Activated CD8-positive, alpha-beta memory T cell treated with anti-CD3 and anti-CD28 coated beads, Interleukin-2, amount 50 U/mL, for 1 hour (primary cell): ENCODE measurements around the gene ZBTB7C.

Experiments used
- DNase-seq: peaks from one replicate; pipeline ENCODE4 v3.0.0-alpha.2; 2020; ENCODE audit errors: extremely low read depth

Gene ZBTB7C

DNA sequence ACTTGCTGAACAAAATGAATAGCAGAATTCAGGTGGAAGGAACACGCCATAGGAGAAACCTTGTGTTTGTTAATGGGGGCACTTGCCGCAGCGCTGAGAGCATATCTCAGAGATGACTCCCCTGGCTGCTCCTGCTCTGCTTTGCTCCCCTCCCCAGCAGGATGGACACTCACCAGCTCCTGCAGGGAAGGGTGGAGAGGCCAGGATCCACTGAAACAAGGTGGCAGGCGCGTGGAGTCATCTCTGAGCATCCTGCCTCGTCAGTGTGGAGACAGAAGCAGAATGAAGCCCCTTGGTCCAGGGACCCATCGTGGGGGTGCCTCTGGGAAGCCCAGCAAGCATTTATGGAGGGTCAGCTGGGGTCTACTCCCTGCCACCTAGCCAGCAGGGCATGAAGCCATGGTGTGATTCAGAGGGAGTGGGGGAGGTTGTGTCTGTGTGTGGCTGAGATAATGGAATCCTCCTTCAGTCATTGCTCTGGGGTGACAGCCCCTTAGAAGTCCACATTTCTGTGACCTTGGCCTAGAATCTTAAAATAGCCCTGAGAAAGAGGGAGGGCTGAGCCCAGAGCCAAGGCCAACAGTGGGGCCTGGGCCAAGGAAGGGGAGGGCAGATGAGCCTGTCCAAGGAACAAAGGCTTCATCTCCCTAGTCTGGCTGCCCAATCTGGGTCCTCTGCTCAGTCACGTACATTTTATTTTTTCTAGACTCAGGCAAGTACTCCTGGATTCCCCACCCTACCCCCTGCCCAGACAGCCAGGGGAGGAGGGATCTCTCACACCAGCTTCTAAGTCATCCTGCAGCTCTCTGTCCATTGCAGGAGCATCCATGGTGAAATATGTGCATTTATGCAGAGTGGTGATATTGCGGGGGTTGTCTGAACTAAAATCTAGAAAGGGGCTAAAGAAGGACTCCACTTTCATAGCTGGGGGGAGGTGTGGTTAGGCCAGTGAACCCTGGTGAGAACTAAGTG lies 215.4 kb downstream of the ZBTB7C start:
- DNase-seq: no peak

GRCh38 chr18:48192542-48192941 lies 216.6 kb downstream of the ZBTB7C start:
- no peak for DNase-seq

DNA sequence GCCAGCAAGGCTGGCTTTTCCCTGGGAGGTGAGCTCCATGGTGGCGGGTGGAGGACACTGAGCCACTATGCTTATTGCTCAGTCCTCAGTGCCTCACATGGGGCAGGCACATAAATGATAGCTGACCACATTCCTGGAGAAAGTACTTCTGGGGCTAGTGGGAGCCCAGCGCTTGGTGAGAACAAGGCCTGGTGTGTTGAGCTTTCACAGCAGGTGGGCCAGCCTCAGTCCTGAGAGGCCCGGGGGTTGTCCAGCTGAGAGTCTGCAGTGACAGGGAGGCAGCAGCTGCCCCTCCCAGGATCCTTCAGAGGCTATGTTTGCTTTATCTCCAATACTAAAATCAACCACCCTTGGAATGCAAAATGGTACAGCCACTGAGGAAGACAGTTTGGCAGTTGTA lies 217.7 kb downstream of the ZBTB7C start:
- no peak for DNase-seq

- DNase-seq: no peak
Observed at GRCh38 chr18:48190994-48191393, 218.2 kb downstream of the ZBTB7C start.

DNA sequence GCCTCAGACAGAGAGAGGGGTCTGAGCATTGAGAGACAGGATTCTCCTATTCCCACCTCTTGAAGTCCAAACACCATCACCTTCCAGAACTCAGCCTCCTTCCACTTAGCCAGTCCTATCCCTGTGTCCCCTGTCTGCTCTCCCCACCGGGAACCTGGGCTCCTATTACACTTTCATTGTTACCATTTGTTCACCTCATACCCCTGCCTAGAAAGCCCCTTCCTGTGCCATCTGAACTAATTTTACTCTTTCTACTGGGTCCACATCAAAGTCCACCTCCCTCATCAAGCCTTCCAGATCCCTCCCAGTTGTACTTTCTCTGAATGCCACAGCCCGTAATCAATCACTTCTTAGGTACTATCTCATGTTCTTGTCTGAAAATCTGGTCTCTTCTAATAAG lies 220.6 kb downstream of the ZBTB7C start:
- DNase-seq: no peak

DNA sequence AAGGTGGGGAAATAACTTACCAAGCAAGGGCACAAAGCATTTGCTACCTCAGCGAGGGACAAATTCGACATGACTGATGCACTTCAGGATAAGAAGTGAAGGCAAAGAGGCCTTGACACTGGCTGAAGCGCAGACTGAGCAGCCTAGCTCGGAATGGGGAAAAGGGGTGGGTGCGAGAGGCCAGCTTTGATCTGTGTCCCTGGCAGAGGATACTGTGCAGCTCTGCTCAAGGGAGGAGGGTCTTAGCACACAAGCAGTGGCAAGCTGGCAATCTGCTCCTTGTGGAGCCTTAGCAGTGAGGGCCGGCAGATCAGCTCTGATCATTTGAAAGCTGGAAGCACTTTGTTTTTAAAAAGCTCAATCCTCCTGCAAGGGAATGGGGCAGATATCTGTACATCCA lies 222.3 kb downstream of the ZBTB7C start:
- DNase-seq: no peak

GRCh38 chr18:48186131-48186766 lies 222.9 kb downstream of the ZBTB7C start:
- no peak for DNase-seq

DNA sequence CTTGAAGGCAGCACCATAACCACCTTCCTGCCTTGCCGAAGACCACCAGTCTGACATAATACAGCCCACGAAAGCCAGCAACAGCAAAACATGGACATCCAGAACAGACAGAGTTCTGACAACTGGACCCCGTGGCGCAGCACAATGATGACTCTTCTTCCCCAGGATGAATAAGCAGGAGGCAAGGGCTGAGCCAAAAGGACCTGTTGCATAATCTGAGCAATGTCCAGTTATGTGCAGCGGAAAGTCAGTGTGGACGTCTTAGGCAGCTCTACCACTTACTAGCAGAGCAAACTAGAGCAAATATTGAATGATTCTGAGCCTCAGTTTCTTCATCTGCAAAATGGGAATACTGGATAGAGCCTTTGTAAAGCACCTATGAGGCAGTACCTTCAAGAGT lies 225.1 kb downstream of the ZBTB7C start:
- no peak for DNase-seq

DNA sequence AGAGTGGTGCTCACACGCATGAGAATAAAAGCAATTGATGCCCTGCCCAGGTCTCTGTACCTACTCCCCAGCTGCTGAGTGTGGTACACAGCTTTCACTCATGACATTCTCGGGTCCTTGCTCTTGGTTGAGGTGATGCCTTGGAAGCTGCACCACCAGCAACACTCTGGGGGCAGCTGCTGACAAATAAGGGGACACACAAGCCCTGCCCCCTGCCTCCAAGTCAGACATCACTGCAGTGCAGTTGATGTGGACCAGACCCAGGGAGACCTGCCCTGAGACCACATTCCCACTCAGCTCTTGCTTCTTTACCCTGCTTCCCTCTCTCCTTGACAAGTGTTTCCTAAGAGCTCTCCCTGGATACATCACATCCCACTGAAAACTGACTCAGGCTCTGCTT lies 225.6 kb downstream of the ZBTB7C start:
- no peak for DNase-seq

DNA sequence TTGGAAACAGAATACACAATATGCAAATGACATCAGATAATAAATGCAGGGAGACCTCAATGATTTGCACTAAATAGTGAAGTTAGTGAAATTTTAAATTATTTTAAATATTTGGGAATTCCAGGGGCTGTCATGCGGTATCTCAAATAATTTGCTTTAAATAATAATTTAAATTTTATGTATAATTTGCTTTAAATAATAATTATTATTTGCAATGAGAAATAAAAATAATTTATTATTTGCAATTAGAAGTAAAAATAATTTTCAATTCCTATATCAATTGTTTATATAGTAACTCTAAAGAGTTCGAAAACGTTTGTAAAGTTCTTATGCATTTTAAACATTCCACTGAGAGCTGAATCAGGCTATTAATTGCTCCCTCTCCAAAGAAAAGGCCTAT lies 226.4 kb downstream of the ZBTB7C start:
- no peak for DNase-seq

GRCh38 chr18:48181857-48182256 lies 227.3 kb downstream of the ZBTB7C start:
- no peak for DNase-seq

DNA sequence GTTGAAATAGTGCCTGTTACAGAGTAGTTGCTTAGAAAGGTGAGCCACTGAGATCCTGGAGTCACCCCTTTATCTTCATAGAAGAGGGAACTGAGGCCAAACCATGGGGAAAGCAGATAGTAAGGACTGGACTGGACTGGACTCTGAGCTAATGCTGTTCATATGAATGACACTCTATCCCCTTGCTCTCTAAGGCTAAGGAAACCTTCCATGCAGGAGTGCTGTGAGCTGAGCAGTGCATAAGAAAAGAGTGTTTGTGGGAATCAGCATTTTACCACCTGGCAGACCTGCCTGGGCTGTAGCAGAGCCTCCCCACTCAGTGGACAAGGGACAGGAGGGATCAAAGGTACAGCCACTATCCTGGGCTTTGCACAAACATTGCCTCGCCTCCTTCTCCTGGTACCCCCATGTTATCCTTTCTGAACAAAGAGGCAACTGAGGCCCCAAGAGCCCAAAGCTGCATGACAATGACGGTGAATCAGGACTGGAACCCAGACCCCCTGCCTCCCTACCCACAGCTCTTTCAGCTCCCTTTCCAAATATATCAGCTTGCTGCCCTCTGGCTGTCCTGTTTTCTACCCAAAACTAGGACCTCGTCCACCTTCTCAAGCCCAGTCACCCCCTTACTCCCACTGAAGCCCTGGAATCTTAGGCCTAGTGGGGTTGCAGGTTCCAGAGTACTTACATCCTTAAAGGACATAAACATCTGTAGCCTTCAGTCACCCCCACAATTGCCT lies 227.9 kb downstream of the ZBTB7C start:
- DNase-seq: no peak

GRCh38 chr18:48179666-48180065 lies 229.5 kb downstream of the ZBTB7C start:
- no peak for DNase-seq

- no peak for DNase-seq
Observed at GRCh38 chr18:48179001-48179400, 230.2 kb downstream of the ZBTB7C start.

DNA sequence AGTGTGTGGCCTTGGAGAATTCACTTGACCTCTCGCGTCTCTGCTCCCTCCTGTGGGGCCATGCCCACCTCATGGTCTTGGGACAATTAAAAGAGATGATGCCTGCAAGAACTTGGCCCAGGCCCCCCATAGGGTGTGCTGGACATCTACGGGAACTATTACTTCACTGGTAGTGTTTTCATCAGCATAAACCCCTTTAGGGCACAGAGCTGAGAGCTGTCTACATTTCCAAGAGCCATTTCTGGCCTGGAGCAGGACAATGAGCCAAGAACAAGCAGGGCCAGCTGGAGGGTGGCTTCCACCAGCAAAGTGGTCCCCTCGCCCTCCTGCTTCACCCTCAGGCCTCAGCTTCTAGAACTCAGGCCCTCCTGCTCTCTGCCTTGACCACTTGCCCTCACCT lies 232.3 kb downstream of the ZBTB7C start:
- no peak for DNase-seq

- no peak for DNase-seq
Observed at GRCh38 chr18:48173557-48173956, 235.6 kb downstream of the ZBTB7C start.

DNA sequence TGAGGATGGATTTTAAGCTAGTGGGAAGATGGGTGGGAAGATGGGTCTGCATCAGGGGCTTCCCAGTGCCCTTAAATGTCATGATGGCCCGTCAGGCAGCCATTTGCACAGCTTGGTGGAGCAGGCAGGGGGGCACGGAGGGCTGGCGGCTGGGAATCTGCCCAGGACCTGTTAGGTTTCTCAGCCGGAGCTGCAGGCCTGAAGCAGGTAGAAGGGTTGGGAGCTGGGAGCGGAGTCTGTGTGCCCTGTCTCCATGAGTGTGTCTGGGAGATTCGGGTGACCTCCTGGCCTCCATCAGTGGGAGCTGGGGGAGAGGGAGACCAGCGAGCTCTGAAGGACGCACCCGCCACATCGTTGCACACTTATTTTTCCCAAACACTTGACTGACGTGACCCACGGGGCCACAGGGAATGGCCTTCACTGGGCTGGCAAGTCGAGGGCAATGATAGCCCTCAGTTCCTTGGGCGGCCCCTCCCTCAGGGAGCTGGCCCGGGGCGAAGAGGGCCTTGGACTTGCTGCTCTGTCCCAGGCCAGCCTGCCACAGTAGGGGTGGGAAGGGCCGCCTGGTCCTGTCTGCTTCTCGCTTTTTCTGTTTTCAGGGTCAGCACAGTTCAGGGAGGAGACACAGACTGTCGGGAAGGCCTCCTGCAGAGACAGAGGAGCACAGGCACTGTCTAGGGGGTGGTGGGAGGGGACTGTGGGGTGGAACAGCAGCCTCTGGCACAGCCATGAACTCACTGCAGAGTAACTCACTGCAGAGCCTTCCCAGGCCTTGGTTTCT lies 236.8 kb downstream of the ZBTB7C start:
- no peak for DNase-seq

DNA sequence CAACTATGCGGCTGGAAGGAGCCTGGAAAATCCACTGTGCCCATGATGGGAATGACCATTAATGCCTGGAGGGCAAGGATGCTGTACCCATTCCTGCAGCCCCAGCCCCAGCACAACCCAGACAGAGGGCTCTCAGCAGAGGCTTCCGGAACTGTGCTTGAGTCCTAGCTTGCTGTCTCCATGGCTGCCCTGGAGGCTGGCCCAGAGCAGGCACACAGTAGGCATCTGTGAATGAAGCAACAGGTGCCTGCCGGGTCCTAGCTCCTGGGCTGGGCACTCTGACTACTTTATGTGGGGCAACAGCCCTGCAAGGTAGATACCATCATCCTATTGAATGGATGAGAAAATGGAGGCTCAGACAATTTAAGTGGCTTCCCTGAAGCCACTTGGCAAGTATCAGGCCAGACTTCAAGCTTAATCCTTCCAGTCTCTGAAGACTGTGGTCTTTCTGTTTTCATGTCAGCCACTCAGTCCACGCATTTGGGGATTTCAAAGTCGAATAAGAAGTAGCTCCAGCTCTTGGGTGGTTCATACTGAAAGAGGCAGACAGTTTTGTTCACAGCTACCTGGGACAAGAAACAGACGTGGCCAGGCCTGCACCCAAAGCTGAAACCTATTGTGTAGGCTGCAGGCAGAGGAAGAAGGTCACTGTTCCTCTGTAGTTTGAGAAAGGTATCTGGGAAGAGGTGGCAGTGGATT lies 237.5 kb downstream of the ZBTB7C start:
- no peak for DNase-seq

DNA sequence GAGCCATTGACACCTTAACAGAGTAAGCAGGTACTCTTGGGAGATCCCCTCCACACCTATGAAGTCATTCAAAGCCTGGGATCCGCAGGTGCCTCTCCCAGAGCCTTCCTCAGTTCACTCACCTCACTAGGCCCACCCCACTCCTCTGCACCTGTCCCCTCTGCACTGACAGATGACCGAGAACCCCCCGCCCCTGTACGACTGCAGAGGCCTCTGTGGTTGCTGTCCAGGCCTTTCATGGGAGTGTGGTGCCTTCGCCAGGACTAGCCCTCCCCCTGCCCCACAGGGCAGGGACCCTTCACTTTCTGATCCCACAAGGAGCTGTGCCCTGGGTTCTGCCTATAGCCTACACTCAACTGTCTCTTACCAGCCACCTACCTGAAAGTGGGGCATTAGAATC lies 238.5 kb downstream of the ZBTB7C start:
- no peak for DNase-seq

DNA sequence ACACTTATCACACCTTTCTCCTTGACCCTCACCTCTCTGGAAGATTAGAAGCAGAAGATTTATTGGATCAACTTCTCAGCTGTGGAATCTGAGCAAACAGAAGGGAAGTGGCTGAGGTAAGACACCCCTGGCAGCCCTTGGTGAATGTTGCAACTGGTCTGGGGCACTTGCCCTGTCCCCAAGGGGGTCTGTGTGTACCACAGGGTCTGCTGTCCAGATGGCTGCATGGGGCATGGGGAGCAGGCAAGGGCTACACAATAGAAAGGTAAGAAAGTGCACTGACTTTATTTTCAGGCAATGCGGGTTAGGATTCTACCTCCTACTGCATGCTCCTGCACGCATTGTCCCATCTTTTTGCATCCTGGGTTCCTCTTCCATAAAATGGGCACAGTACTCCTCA lies 240.3 kb downstream of the ZBTB7C start:
- DNase-seq: no peak

- no peak for DNase-seq
Observed at GRCh38 chr18:48167897-48168253, 241.3 kb downstream of the ZBTB7C start.
